HG03066 (cell line): Measurements from ENCODE around the gene DOCK6.

ENCODE experiments used
- ATAC-seq: cut with Tn5 transposase; IDR thresholded peaks from one replicate; pipeline ENCODE4 v1.9.1; 2021; ENCODE audit warnings: low read depth; ENCODE audit not compliant: unreplicated experiment

The DOCK6 gene

GRCh38 chr19:11261971-11262839, at the start of gene DOCK6:
TSS of gene DOCK6 (minus strand) at chr19:11262524. CDS start at chr19:11262440, 84 bp downstream.
- no peak for ATAC-seq

GRCh38 chr19:11306337-11306736, 44.0 kb upstream of the DOCK6 start:
- ATAC-seq, result no peak

- ATAC-seq, result no peak
Observed at GRCh38 chr19:11304936-11305335, 42.6 kb upstream of the DOCK6 start.

GRCh38 chr19:11300811-11301120, 38.4 kb upstream of the DOCK6 start:
- no peak for ATAC-seq

- no peak for ATAC-seq
Observed at GRCh38 chr19:11299946-11300810, 37.9 kb upstream of the DOCK6 start.

- ATAC-seq, result no peak
Observed at GRCh38 chr19:11296264-11296663, 33.9 kb upstream of the DOCK6 start.

- no peak for ATAC-seq
Observed at GRCh38 chr19:11295665-11296245, 33.4 kb upstream of the DOCK6 start, which contains the start of gene TSPAN16. TSS of gene TSPAN16 (plus strand) at chr19:11296160. CDS start at chr19:11296298, 138 bp downstream.

- no peak for ATAC-seq
Observed at GRCh38 chr19:11295180-11295579, 32.9 kb upstream of the DOCK6 start.

- ATAC-seq, result no peak
Observed at GRCh38 chr19:11293433-11294389, 31.4 kb upstream of the DOCK6 start.

GRCh38 chr19:11291991-11292390, 29.7 kb upstream of the DOCK6 start:
- no peak for ATAC-seq

- ATAC-seq, result no peak
Observed at GRCh38 chr19:11291415-11291814, 29.1 kb upstream of the DOCK6 start.

GRCh38 chr19:11290256-11290655, 27.9 kb upstream of the DOCK6 start:
- no peak for ATAC-seq

GRCh38 chr19:11288349-11288748, 26.0 kb upstream of the DOCK6 start:
- no peak for ATAC-seq

- ATAC-seq, result no peak
Observed at GRCh38 chr19:11286312-11286974, 24.1 kb upstream of the DOCK6 start.

GRCh38 chr19:11284515-11284914, 22.2 kb upstream of the DOCK6 start:
- no peak for ATAC-seq

GRCh38 chr19:11281356-11282049, 19.2 kb upstream of the DOCK6 start:
- ATAC-seq, result no peak

- no peak for ATAC-seq
Observed at GRCh38 chr19:11279505-11280236, 17.3 kb upstream of the DOCK6 start.

GRCh38 chr19:11278670-11279069, 16.3 kb upstream of the DOCK6 start:
- ATAC-seq, result no peak
